ENCODE results near the gene SLC7A1. TPM values are rescaled to one million over a fixed set of nuclear protein-coding genes. Genes with fewer than 3 reads are reported as not detected.

SLC7A1 gene
- total RNA-seq, 1 donor from 2014 or later = 85.0 TPM

- intact Hi-C loops (cut with micrococcal nuclease) = no loop called here
- DNase-seq (no peak), ATAC-seq (ENCODE audit: low read depth) (no peak)
- H3K36me3 Mint-ChIP-seq (ENCODE audit: low read depth) = peaks cover 11% of the 10 kb centered on the region
- peaks cover 19% of the 10 kb centered on the region for H3K4me1 Mint-ChIP-seq
- H3K9me3 Mint-ChIP-seq = no peaks in the 10 kb centered on the region
- CTCF ChIA-PET = no interaction called here
- no peaks in the 10 kb centered on the region for H3K27me3 Mint-ChIP-seq
- TF ChIP-seq, protein P1, sequence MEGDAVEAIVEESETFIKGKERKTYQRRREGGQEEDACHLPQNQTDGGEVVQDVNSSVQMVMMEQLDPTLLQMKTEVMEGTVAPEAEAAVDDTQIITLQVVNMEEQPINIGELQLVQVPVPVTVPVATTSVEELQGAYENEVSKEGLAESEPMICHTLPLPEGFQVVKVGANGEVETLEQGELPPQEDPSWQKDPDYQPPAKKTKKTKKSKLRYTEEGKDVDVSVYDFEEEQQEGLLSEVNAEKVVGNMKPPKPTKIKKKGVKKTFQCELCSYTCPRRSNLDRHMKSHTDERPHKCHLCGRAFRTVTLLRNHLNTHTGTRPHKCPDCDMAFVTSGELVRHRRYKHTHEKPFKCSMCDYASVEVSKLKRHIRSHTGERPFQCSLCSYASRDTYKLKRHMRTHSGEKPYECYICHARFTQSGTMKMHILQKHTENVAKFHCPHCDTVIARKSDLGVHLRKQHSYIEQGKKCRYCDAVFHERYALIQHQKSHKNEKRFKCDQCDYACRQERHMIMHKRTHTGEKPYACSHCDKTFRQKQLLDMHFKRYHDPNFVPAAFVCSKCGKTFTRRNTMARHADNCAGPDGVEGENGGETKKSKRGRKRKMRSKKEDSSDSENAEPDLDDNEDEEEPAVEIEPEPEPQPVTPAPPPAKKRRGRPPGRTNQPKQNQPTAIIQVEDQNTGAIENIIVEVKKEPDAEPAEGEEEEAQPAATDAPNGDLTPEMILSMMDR (IDR thresholded peaks at IDR 0.05) = no peak
- H3K4me3 Mint-ChIP-seq = no peak overlapping the region
- POLR2A ChIA-PET = no interaction called here
- H3K27ac Mint-ChIP-seq = no peak overlapping the region
Measured at GRCh38 chr13:29572575-29572974, 22.9 kb downstream of the SLC7A1 start.

GRCh38 chr13:29571876-29572570 lies 23.5 kb downstream of the SLC7A1 start:
- ChIA-PET CTCF (no interaction called here), POLR2A (no interaction called here)
- TF ChIP-seq, protein P1 (IDR thresholded peaks at IDR 0.05) = no peak
- H3K4me3 Mint-ChIP-seq = no peak overlapping the region
- ATAC-seq (ENCODE audit: low read depth) (no peak), DNase-seq (no peak)
- H3K9me3 Mint-ChIP-seq = no peaks in the 10 kb centered on the region
- no peak overlapping the region for H3K27ac Mint-ChIP-seq
- intact Hi-C loops (cut with micrococcal nuclease) = no loop called here
- H3K36me3 Mint-ChIP-seq (ENCODE audit: low read depth) = peaks cover 11% of the 10 kb centered on the region
- no peaks in the 10 kb centered on the region for H3K27me3 Mint-ChIP-seq
- H3K4me1 Mint-ChIP-seq = peaks cover 19% of the 10 kb centered on the region

GRCh38 chr13:29570051-29570654 lies 25.3 kb downstream of the SLC7A1 start:
- CTCF ChIA-PET = no interaction called here
- peaks cover 19% of the 10 kb centered on the region for H3K4me1 Mint-ChIP-seq

GRCh38 chr13:29569253-29570050 lies 26.0 kb downstream of the SLC7A1 start:
- TF ChIP-seq, protein P1 (IDR thresholded peaks at IDR 0.05) = no peak
- no peaks in the 10 kb centered on the region for H3K9me3 Mint-ChIP-seq
- POLR2A ChIA-PET = no interaction called here
- no peak for ATAC-seq (ENCODE audit: low read depth)
- H3K27ac Mint-ChIP-seq = no peak overlapping the region
- intact Hi-C loops (cut with micrococcal nuclease) = no loop called here
- H3K27me3 Mint-ChIP-seq = no peaks in the 10 kb centered on the region
- no peak for DNase-seq
- peaks cover 15% of the 10 kb centered on the region for H3K4me1 Mint-ChIP-seq
- peaks cover 8% of the 10 kb centered on the region for H3K36me3 Mint-ChIP-seq (ENCODE audit: low read depth)
- CTCF ChIA-PET = no interaction called here
- H3K4me3 Mint-ChIP-seq = no peak overlapping the region

More at GRCh38 chr13:29570051-29570654, 25.3 kb downstream of the SLC7A1 start:
- H3K9me3 Mint-ChIP-seq = no peaks in the 10 kb centered on the region
- POLR2A ChIA-PET = no interaction called here
- H3K4me3 Mint-ChIP-seq = no peak overlapping the region
- ATAC-seq (ENCODE audit: low read depth) = no peak
- TF ChIP-seq, protein P1 (IDR thresholded peaks at IDR 0.05) = no peak
- H3K27me3 Mint-ChIP-seq = no peaks in the 10 kb centered on the region
- H3K27ac Mint-ChIP-seq = no peak overlapping the region
- no peak for DNase-seq
- H3K36me3 Mint-ChIP-seq (ENCODE audit: low read depth) = peaks cover 11% of the 10 kb centered on the region
- intact Hi-C loops (cut with micrococcal nuclease) = no loop called here

DNA sequence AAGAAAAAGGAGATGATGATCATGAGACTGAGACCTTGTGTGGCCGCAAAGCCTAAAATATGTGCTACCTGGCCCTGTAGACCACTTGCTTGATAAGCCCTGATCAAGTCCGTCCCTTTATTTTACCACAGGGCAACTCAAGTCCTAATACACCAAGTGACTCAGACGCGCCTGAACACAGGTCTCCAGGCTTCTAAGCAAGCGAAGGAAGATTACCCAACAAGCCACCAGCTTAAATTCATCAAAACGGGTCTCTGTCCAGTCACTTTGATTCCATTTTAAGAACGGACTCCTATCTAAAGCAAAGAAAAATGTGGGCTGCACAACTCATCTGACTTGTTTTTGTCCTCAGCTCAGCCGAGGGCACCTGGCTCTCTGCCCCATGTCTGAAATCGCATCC lies 26.8 kb downstream of the SLC7A1 start:
- DNase-seq (no peak), ATAC-seq (ENCODE audit: low read depth) (no peak)
- H3K36me3 Mint-ChIP-seq (ENCODE audit: low read depth) = peaks cover 5% of the 10 kb centered on the region

More for the DNA sequence above, 26.8 kb downstream of the SLC7A1 start:
- ChIA-PET POLR2A (no interaction called here), CTCF (no interaction called here)
- TF ChIP-seq, protein P1 (IDR thresholded peaks at IDR 0.05) = no peak
- peaks cover 8% of the 10 kb centered on the region for H3K4me1 Mint-ChIP-seq
- H3K4me3 Mint-ChIP-seq = no peak overlapping the region
- H3K27ac Mint-ChIP-seq = no peak overlapping the region
- no peaks in the 10 kb centered on the region for H3K9me3 Mint-ChIP-seq
- H3K27me3 Mint-ChIP-seq = no peaks in the 10 kb centered on the region
- intact Hi-C loops (cut with micrococcal nuclease) = no loop called here

Data from activated B cell treated with CpG ODN at 0.5 μM for 24 hours (primary cell).